NCI-H187 treated with DMSO at 0.1 percent for 48 hours (cell line): Measurements from ENCODE around the gene RPTOR.

Source experiments
- DNase-seq: peaks from one replicate; lab custom pipeline; 2025; lab: John Stamatoyannopoulos, UW

The RPTOR gene

GRCh38 chr17:80645706-80646325 lies 101.2 kb downstream of the RPTOR start:
- DNase-seq = no peak

GRCh38 chr17:80646328-80646727 lies 101.7 kb downstream of the RPTOR start:
- DNase-seq = peak; percentile 38

DNA sequence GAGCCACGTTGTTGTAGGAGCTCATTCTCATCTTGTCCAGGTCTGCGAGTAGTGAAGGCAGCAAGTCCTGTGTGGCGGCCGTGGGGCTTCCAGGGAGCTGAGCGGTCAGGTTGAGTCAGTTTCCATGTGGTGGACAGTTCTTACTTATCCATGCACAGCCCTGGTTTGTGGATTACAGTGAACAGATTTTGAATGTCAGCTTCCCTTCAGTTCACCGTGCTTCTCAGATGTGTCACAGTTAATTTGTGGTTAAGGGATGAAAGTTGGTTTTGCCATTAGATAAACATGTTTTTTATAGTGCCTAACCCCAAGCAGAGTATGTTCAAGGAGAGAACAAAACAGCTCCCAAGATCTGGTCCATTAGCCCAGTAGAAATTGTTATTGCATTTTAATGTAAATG lies 103.1 kb downstream of the RPTOR start:
- no peak for DNase-seq

GRCh38 chr17:80649200-80649644 lies 104.6 kb downstream of the RPTOR start:
- no peak for DNase-seq

GRCh38 chr17:80649672-80650330 lies 105.2 kb downstream of the RPTOR start:
- no peak for DNase-seq

- no peak for DNase-seq
These were observed 105.7 kb downstream of the RPTOR start for GRCh38 chr17:80650331-80650672.

GRCh38 chr17:80650751-80651518 lies 106.3 kb downstream of the RPTOR start:
- no peak for DNase-seq

DNA sequence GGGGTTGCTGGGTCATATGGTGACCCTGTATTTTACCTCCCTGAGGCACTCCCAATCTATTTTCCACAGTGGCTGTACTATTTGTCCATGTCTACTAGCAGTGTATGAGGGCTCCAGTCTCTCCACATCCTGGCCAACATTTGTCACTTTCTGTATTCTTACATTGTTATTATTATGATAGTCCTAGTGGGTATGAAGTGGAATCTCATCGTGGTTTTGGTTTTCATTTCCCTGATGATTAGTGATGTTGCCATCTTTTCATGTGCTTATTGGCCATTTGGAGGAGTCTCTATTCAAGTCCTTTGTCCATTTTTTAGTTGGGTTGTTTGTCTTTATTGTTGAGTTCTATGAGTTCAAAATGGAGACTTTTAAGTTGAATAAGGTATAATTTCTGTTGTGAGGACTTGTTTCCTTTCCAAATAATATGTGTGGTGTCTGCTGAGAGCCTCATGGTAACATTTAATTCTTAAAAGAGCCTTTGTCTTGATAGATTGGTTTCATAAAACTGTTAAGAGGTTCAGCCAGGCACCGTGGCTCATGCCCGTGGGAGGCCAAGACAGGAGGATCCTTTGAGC lies 108.2 kb downstream of the RPTOR start:
- no peak for DNase-seq

- no peak for DNase-seq
These were observed 109.2 kb downstream of the RPTOR start for GRCh38 chr17:80653856-80654255.

DNA sequence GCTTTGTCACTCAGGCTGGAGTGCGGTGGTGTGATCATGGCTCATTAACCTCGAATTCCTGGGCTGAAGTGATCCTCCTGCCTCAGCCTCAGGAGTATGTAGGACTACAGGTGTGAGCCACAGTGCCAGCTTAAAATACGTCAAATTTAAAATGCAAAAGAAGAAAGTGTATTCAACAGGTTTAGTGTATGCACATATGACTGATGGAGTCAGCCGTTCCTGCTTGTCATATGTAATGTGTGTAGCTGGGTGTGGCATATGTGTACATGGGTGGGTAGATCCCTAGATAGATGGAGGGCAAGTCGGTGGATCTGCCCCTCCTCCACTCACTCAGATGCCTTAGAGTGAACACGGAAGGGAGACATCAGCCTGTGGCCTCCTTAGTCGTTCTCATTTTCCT lies 111.0 kb downstream of the RPTOR start:
- no peak for DNase-seq

GRCh38 chr17:80656590-80656989 lies 112.0 kb downstream of the RPTOR start:
- DNase-seq = no peak

GRCh38 chr17:80657561-80657960 lies 112.9 kb downstream of the RPTOR start:
- no peak for DNase-seq

GRCh38 chr17:80658821-80659220 lies 114.2 kb downstream of the RPTOR start:
- no peak for DNase-seq

DNA sequence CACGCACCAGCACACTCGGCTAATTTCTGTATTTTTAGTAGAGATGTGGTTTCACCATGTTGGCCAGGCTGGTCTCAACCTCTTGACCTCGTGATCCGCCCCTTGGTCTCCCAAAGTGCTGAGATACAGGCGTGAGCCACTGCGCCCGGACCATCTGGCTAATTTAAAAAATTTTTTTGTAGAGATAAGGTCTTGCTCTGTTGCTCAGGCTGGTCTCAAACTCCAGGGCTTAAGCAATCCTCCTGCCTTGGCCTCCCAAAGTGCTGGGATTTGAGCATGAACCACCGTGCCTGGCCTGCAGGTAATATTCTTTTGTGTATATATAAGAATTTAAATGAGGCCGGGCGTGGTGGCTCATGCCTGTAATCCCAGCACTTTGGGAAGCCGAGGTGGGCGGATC lies 115.0 kb downstream of the RPTOR start:
- DNase-seq = no peak

- DNase-seq = no peak
These were observed 116.0 kb downstream of the RPTOR start for GRCh38 chr17:80660527-80661198.

DNA sequence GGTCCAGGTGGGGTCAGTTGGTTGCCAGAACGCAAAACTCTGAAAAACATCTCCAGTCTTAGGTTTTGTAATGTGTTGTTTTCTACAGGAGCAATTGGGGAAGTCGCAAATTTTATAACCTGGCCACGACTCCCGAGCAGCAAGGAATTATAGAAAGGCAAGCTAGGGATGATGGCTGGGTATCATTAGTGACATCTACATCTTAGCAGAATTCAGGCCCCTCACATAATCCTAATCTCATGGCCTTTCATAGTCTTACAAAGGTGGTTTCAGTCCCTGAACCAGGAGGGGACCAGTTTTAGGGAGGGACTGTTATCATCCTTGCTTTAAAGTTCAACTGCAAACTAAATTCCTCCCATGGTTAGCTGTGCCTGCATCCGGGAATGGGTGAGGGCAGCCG lies 117.9 kb downstream of the RPTOR start:
- DNase-seq = no peak

DNA sequence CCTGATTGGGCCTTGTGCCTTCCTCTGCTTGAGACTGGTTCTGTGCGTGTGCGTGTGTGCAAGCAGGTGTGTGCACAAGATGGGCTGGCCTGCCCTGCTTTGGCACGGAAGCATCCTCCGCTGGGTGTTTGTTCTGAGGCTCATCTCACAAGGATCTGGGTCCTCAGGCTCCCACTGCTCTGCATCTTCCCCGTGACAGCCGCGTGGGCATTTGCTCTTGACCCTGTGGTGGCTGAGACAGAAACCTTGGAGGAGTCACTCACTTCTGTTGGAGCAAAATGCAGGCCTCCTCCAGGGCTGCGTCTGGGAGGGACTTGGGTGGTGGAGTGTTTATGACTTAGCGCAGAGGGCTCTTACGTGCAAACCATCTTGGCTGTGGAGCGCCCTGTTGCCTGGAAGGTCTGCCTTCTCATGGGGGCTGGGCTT lies 119.2 kb downstream of the RPTOR start:
- no peak for DNase-seq

DNA sequence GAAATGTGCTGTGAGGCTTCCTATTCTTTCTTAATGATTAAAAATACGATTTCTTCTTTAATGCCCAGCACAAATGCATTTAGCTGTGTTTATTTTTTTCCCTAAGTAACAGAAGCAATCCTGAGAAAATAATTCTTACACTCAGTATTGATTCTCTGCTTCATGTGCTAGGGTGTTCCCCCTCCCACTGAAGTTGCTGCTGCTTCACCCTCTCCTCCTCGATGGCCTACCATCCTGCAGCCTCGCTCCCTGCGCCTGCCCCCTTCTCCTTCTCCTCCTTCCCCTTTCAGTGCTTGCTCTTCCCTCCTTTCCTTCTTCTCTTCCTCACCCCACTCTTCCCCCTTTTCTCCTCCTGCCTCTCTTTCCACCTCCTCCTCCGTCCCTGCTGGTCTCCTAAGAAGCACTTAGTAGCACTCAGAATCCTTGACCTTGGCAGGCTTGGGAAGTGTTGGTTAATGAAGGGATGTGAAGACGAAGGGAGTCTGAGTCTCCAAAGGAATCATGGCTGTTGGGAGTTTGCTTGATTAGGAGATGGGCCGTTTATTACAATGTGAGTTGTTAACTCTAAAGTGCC lies 119.7 kb downstream of the RPTOR start:
- DNase-seq = no peak

- no peak for DNase-seq
These were observed 121.2 kb downstream of the RPTOR start for GRCh38 chr17:80665792-80666191.

DNA sequence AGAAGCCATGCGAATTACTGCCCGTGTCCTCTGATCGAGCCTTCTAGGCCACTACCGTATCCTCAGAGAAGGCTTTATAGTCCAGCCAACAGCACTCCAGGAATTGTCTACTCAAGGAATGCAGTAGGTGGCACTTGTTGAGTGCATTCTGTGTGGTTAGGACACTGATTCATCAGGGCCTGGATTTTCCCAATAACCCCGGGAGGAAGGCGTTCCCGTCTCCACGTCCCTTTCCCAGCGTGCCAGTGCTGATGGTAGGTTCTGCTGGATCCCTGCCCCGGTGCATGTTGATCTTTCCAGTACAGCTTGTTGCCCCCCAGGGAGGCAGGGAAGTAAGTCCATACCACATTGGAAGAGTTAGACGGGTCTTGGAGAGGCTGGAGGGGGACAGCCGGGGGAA lies 122.2 kb downstream of the RPTOR start:
- no peak for DNase-seq

DNA sequence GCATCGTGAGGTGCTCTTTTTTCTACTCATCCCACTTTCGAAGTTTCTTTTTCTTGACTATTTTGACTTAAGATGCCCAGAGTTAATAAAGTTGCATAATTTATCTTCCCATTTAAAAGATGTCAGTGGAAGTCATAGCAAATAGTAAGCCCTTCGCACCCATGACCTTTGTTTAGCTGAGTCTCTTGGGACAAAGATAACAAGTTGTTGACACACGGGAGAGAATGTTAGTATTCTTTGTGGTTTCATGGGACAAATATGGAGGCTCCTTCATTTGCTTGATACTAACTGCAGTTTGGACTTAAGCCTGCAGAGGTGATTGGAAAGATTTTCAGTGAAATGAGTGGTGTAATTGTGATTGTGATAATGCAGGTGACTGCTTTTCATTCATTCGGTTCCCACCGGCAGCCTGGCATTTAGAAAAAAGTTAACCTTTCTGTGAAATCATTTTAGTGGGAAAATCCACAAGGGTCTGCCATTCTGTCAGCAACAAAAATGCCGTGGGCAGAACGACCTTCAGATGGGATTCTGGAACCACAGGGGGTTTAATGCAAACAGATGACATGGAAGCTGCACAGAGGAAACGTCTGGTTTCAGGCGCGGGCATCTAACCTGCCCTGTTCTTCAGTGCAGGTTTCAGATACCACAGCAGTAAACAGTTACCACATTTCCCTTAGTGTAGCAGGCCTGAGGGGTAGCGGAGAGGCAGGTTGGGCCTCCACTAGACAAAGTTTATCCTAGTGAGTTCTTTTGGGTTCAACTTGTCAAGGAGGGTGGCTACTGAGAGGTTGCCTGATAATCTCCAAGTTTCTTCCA lies 123.0 kb downstream of the RPTOR start:
- no peak for DNase-seq
